Choroid plexus epithelial cell (primary cell): Measurements from ENCODE around the gene INTS3.

Source experiments
- DNase-seq: peaks from one replicate; pipeline ENCODE4 v3.0.0-alpha.2; 2010; ENCODE audit warnings: low read depth
- H3K4me3 ChIP-seq: 2 replicates; pipeline ENCODE4 v1.5.1; 2011; ENCODE audit warnings: low read depth, mild to moderate bottlenecking, control low read depth, low read length, moderate library complexity
- TF ChIP-seq, protein P1 (sequence below): conservative IDR thresholded peaks from 2 replicates; pipeline ENCODE4 v1.5.1; 2011; ENCODE audit warnings: low read depth, mild to moderate bottlenecking, control low read depth, inconsistent platforms, low read length, moderate library complexity

The INTS3 gene

GRCh38 chr1:153696741-153697140 lies 31.1 kb upstream of the INTS3 start:
- TF ChIP-seq, protein P1, sequence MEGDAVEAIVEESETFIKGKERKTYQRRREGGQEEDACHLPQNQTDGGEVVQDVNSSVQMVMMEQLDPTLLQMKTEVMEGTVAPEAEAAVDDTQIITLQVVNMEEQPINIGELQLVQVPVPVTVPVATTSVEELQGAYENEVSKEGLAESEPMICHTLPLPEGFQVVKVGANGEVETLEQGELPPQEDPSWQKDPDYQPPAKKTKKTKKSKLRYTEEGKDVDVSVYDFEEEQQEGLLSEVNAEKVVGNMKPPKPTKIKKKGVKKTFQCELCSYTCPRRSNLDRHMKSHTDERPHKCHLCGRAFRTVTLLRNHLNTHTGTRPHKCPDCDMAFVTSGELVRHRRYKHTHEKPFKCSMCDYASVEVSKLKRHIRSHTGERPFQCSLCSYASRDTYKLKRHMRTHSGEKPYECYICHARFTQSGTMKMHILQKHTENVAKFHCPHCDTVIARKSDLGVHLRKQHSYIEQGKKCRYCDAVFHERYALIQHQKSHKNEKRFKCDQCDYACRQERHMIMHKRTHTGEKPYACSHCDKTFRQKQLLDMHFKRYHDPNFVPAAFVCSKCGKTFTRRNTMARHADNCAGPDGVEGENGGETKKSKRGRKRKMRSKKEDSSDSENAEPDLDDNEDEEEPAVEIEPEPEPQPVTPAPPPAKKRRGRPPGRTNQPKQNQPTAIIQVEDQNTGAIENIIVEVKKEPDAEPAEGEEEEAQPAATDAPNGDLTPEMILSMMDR = no peak
- H3K4me3 ChIP-seq = no peak overlapping the region
- no peak for DNase-seq

- no peak for DNase-seq
- H3K4me3 ChIP-seq = no peak overlapping the region
- TF ChIP-seq, protein P1 = no peak
Measured at GRCh38 chr1:153697191-153698019, 30.4 kb upstream of the INTS3 start.

DNA sequence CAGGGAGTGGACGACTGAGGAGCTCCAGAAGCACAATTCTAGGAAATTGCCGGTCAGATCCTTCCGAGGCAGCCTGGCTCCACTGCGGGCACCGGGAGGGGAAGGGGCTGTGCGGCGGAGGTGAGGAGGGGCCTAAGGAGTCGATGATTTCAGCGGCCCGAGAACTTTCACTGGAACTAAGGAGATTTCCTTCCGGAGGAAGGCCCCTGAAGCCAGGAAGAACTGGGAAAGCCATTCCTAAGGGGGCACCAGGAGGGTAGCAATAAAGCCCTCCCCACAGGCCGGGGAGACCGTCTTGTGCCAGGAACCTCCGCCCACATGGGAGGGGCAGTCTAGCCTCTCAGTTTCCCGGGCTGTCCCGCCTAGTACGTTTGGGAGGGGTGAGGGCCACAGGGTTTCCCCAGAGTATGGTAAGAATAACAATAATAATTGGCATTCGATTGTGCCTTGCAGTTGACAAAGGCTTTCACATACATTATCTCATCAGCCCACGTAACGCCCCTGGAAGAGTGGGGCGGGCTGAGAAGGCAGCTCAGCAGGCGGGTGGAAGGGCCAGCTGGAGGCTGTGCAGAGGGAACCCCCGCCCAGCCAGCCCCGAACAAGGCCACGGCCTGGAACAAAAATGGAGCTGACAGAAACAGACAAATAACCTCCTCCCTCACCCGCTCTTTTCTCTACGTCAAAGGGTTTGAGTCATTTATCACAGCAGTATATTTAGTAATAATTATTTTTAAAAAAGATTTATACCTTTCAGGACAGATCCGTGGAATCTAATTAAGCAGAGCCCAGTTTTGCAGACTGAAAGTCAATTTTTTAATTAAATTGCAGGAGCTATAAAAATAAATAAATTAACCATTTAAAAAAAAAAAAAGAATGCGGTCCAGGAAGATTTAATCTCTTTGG lies 29.6 kb upstream of the INTS3 start:
- peak; percentile 47 for DNase-seq
- TF ChIP-seq, protein P1 = no peak
- H3K4me3 ChIP-seq = peak overlapping the region; percentile 20

DNA sequence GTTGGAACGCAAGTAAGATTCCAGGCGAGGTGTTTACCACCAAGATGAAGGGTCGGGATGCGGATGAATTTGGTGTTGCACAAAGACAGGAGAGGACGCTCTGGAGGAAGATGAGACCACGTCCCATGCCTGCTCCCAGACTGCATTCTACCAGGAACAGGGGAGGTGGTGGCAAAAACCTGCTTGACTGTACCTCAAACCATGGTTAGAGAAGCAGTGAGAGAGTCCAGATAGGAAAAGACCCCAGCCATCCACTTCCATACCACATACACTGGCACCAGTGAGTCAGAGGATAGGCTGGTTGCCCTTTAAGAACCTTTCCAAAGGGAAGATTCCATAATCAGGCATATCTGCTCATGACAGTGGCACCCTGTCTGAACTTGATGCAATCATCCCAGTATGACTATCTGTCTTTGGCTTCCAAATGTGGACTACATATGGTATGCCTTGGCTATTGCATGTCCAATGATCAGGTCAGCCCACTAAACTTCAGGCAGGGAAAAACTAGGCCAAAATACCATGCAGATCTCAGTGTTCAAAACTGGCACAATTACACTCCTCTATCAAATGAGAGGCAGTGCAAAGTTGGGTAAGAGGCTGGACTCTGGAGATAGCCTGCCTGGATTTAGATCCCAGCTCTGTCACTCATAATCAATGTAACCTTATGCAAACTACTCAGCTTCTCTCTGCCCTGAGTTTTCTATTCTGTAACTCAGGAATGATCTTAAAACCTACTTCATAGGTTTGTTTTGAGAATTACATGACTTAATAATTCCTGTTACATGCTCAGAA lies 28.7 kb upstream of the INTS3 start:
- TF ChIP-seq, protein P1 = no peak
- no peak for DNase-seq

GRCh38 chr1:153699768-153700167 lies 28.1 kb upstream of the INTS3 start:
- TF ChIP-seq, protein P1 = no peak
- no peak overlapping the region for H3K4me3 ChIP-seq
- no peak for DNase-seq

More for the DNA sequence above, 28.7 kb upstream of the INTS3 start:
- no peak overlapping the region for H3K4me3 ChIP-seq

GRCh38 chr1:153705484-153705883 lies 22.4 kb upstream of the INTS3 start:
- no peak overlapping the region for H3K4me3 ChIP-seq
- TF ChIP-seq, protein P1 = no peak
- no peak for DNase-seq
